Choroid plexus epithelial cell (primary cell): ENCODE results near the gene MLXIP.
"Not testable (repeated sequence)": the region's sequence is repeated elsewhere in the genome, so short reads cannot be mapped to it uniquely, and the experiment has no call there.

Experiments used
- DNase-seq: peaks from one replicate; pipeline ENCODE4 v3.0.0-alpha.2; 2010; ENCODE audit warnings: low read depth
- H3K4me3 ChIP-seq: 2 replicates; pipeline ENCODE4 v1.5.1; 2011; ENCODE audit warnings: low read depth, mild to moderate bottlenecking, control low read depth, low read length, moderate library complexity
- CTCF ChIP-seq: conservative IDR thresholded peaks from 2 replicates; pipeline ENCODE4 v1.5.1; 2011; ENCODE audit warnings: low read depth, mild to moderate bottlenecking, control low read depth, inconsistent platforms, low read length, moderate library complexity

Gene MLXIP

GRCh38 chr12:122174155-122174845 is 95.7 kb downstream of the MLXIP start, which contains the start of gene IL31:
Gene IL31, minus strand, starts transcription at chr12:122174221. Its CDS starts 49 bp downstream, at chr12:122174172.
- DNase-seq = no peak
- TF ChIP-seq CTCF = no peak
- no peak within 1 kb of the TSS for H3K4me3 ChIP-seq

GRCh38 chr12:122176473-122176872 is 97.9 kb downstream of the MLXIP start:
- DNase-seq, H3K4me3 ChIP-seq: not testable (repeated sequence)

- DNase-seq = peak; percentile 28
- TF ChIP-seq CTCF = no peak
- H3K4me3 ChIP-seq = peak within 1 kb of the TSS; percentile 61
These were observed 104.5 kb downstream of the MLXIP start, which contains the start of gene LRRC43 for GRCh38 chr12:122182887-122183587. Gene LRRC43, plus strand, starts transcription at chr12:122183123. Its CDS starts 22 bp downstream, at chr12:122183145.

- peak overlapping the region; percentile 61 for H3K4me3 ChIP-seq
- TF ChIP-seq CTCF = no peak
- no peak for DNase-seq
These were observed 105.0 kb downstream of the MLXIP start for GRCh38 chr12:122183588-122183940.

- no peak for TF ChIP-seq CTCF
- DNase-seq = no peak
These were observed 106.0 kb downstream of the MLXIP start for GRCh38 chr12:122184517-122184916.

GRCh38 chr12:122185079-122185478 is 106.5 kb downstream of the MLXIP start:
- no peak for DNase-seq
- no peak for TF ChIP-seq CTCF
- no peak overlapping the region for H3K4me3 ChIP-seq

More at GRCh38 chr12:122184517-122184916, 106.0 kb downstream of the MLXIP start:
- no peak overlapping the region for H3K4me3 ChIP-seq

GRCh38 chr12:122185494-122186082 is 107.0 kb downstream of the MLXIP start:
- H3K4me3 ChIP-seq = no peak overlapping the region
- no peak for DNase-seq
- no peak for TF ChIP-seq CTCF
